HepG2 (cell line): ENCODE measurements around the gene USP24. TPM values are rescaled to one million over a fixed set of nuclear protein-coding genes. Genes with fewer than 3 reads are reported as not detected.

ENCODE experiments used
- ATAC-seq: fragments of 200-7000 bp; cut with Tn5 transposase; 3 replicates; pipeline ENCODE4 v1.9.1; 2020; ENCODE audit warnings: mild to moderate bottlenecking, moderate library complexity
- BruUV-seq: library from RNA; stranded (reverse); fragments of 400-500 nt; replicated peaks from 2 replicates; lab custom pipeline; 2021; lab: Mats Ljungman, UMichigan
- CTCF ChIA-PET: fragments of 300-600 bp; formaldehyde crosslinking; extraction: SDS; loops from one replicate; lab custom pipeline; 2021; ENCODE audit warnings: low total read pairs, inconsistent platforms, low intra/inter-chr PET ratio; lab: Yijun Ruan, JAX
- POLR2A ChIA-PET: fragments of 350-600 bp; sonication (Branson Sonifier 250); formaldehyde crosslinking; loops from one replicate; lab custom pipeline; 2020; ENCODE audit warnings: antibody characterized with exemption, inconsistent platforms; lab: Yijun Ruan, JAX
- DNase-seq: peaks from one replicate; pipeline ENCODE4 v3.0.0-alpha.2; 2015; ENCODE audit warnings: low spot score
- FAIRE-seq: peaks from 3 replicates; lab custom pipeline; 2011; peaks lifted over from hg19 to GRCh38; lab: Jason Lieb, UNC
- H2AFZ ChIP-seq: one replicate; pipeline ENCODE4 v1.6.1; 2011; ENCODE audit warnings: low read length, inconsistent platforms
- H3K27ac ChIP-seq: fragments of 300-600 bp; 3 replicates; pipeline ENCODE4 v1.8.0; 2011; ENCODE audit warnings: mixed run types, mild to moderate bottlenecking, mixed read lengths, low read length, inconsistent platforms; ENCODE audit not compliant: insufficient read depth; ENCODE audit errors: extremely low read length
- H3K27me3 ChIP-seq, 2 experiments: fragments of 200-600 bp in 1 of 2; 2 replicates in 1 of 2; 3 replicates in 1 of 2; pipeline versions ENCODE4 v1.6.0 to v1.8.0; 2011; ENCODE audit warnings: low read length in 2 of 2, mild to moderate bottlenecking in 2 of 2, moderate library complexity in 2 of 2, inconsistent platforms in 1 of 2; ENCODE audit not compliant: insufficient read depth in 2 of 2, control insufficient read depth in 1 of 2
- H3K36me3 ChIP-seq, 2 experiments: fragments of 200-600 bp in 1 of 2; replicated peaks in 1 of 2; 2 replicates in 1 of 2; 3 replicates in 1 of 2; pipeline versions ENCODE4 v1.5.1 to v1.8.0; 2011; ENCODE audit warnings: low read length in 2 of 2, inconsistent platforms in 1 of 2; ENCODE audit not compliant: insufficient read depth in 2 of 2, control insufficient read depth in 1 of 2
- H3K4me1 ChIP-seq: 2 replicates; pipeline ENCODE4 v1.5.1; 2012; ENCODE audit warnings: low read length, inconsistent platforms; ENCODE audit not compliant: insufficient read depth
- H3K4me2 ChIP-seq: 2 replicates; pipeline ENCODE4 v1.6.0; 2011; ENCODE audit warnings: low read depth, low read length, inconsistent platforms
- H3K4me3 ChIP-seq, 3 experiments: fragments of 200-600 bp in 1 of 3; sonication (generic), shearing (Covaris generic) in 1 of 3; replicated peaks in 1 of 3; 2 replicates each; pipeline ENCODE4 v1.5.1; 2011 to 2016; ENCODE audit warnings: low read length in 3 of 3, inconsistent platforms in 2 of 3, low read depth in 2 of 3, mild to moderate bottlenecking in 2 of 3, control low read depth in 1 of 3, mixed read lengths in 1 of 3; ENCODE audit not compliant: insufficient read depth in 1 of 3
- H3K79me2 ChIP-seq: one replicate; pipeline ENCODE4 v1.6.1; 2011; ENCODE audit warnings: low read length, inconsistent platforms; ENCODE audit not compliant: insufficient read depth
- H3K9ac ChIP-seq: 2 replicates; pipeline ENCODE4 v1.6.0; 2011; ENCODE audit warnings: mild to moderate bottlenecking, low read depth, low read length, inconsistent platforms; ENCODE audit not compliant: insufficient read depth
- H3K9me3 ChIP-seq: 2 replicates; pipeline ENCODE4 v1.5.1; 2012; ENCODE audit warnings: mild to moderate bottlenecking, low read length
- H4K20me1 ChIP-seq: 2 replicates; pipeline ENCODE4 v1.6.0; 2011; ENCODE audit warnings: inconsistent platforms, mild to moderate bottlenecking, low read length, moderate library complexity; ENCODE audit not compliant: insufficient read depth
- BRCA1 ChIP-seq: sonication (generic); formaldehyde crosslinking; IDR thresholded peaks from 2 replicates; pipeline ENCODE4 v1.4.0; 2020; ENCODE audit warnings: missing genetic modification reagents
- GMEB2 ChIP-seq: IDR thresholded peaks from 2 replicates; pipeline ENCODE4 v1.6.1; 2016; ENCODE audit warnings: missing biosample characterization, missing genetic modification reagents, low read depth
- POGK ChIP-seq: sonication (generic); formaldehyde crosslinking; conservative IDR thresholded peaks from 2 replicates; pipeline ENCODE4 v1.8.0; 2022; ENCODE audit warnings: mild to moderate bottlenecking, moderate library complexity, missing genetic modification reagents
- PPARG ChIP-seq: conservative IDR thresholded peaks from 2 replicates; pipeline ENCODE4 v1.6.1; 2016; ENCODE audit warnings: missing biosample characterization, missing genetic modification reagents
- TBL1XR1 ChIP-seq: fragments of 150-350 bp; IDR thresholded peaks from 2 replicates; pipeline ENCODE4 v1.6.1; 2014; ENCODE audit warnings: borderline replicate concordance, low read length; ENCODE audit not compliant: partially characterized antibody
- ZFP36L1 ChIP-seq: sonication (generic); formaldehyde crosslinking; IDR thresholded peaks from 2 replicates; pipeline ENCODE4 v1.8.0; 2022; ENCODE audit warnings: mild to moderate bottlenecking, missing genetic modification reagents, moderate library complexity
- ZFP62 ChIP-seq: sonication (generic); formaldehyde crosslinking; IDR thresholded peaks from 2 replicates; pipeline ENCODE4 v1.4.0; 2020; ENCODE audit warnings: missing genetic modification reagents
- ZMAT5 ChIP-seq: sonication (generic); formaldehyde crosslinking; IDR thresholded peaks from 2 replicates; pipeline ENCODE4 v1.5.0; 2020; ENCODE audit warnings: mild to moderate bottlenecking, low read depth, missing genetic modification reagents, borderline replicate concordance
- WGBS: methylation state at CpG from one replicate; pipeline ENCODE4 v1.1.6; 2017; ENCODE audit warnings: low lambda C conversion rate; 5-methylcytosine and 5-hydroxymethylcytosine counted together
- in situ Hi-C: cut with HindIII; loops from 2 replicates; pipeline ENCODE4 v1.10.0; 2017; ENCODE audit warnings: low pct_unique_long_range_greater_than_20kb; ENCODE audit not compliant: extremely low pct_ligation_motif_present
- intact Hi-C: fragments of 100-400 bp; cut with micrococcal nuclease; formaldehyde crosslinking; loops from one replicate; pipeline ENCODE4 v1.10.0; 2022; ENCODE audit not compliant: unreplicated experiment
- polyA plus RNA-seq, 8 experiments: library from polyadenylated mRNA; depleted of rRNA in 3 of 8; stranded (reverse) in 7 of 8; unstranded in 1 of 8; fragments of >200 nt; fragmentation: Illumina TruSeq in 4 of 8; extraction: Trizol in 4 of 8; gene quantifications; 2 replicates each; pipeline versions ENCODE4 v1.2.1 to v1.2.3, GENCODE V29; 2011 to 2016; ENCODE audit warnings: low read depth in 4 of 8, missing spikeins in 1 of 8, mixed read lengths in 1 of 8; ENCODE audit not compliant: insufficient read depth in 1 of 8
- total RNA-seq, 5 experiments: library from RNA; depleted of rRNA; stranded (reverse); fragments of >200 nt; fragmentation: Illumina TruSeq; extraction: Trizol; gene quantifications; 2 replicates each; pipeline ENCODE4 v1.2.3, GENCODE V29; 2016; ENCODE audit warnings: low read depth in 1 of 5

The USP24 gene
- total and polyA plus RNA-seq, 2 of the 13 experiments (the other 11 are each of a cell fraction or from before 2014, with no cell fraction given) = 18.8 to 47.6 TPM

GRCh38 chr1:55092475-55092874, 122.7 kb downstream of the USP24 start (continued):
- TF ChIP-seq GMEB2 (CRISPR knock-in tag) = no peak

- no TSS peak for BruUV-seq
- no peak for FAIRE-seq
- TF ChIP-seq TBL1XR1 = no peak
- TF ChIP-seq ZFP62 = no peak
- TF ChIP-seq ZMAT5 = no peak
- TF ChIP-seq BRCA1 = no peak
- no peak for TF ChIP-seq ZFP36L1 (CRISPR knock-in tag)
- TF ChIP-seq POGK (CRISPR knock-in tag) = no peak
- TF ChIP-seq PPARG (CRISPR knock-in tag) = no peak
Measured at GRCh38 chr1:55089683-55090082, 125.5 kb downstream of the USP24 start.

More at GRCh38 chr1:55089683-55090082, 125.5 kb downstream of the USP24 start:
- in situ Hi-C loops = no loop called here
- 95% methylated on average over 2 of the region's 2 CpGs for WGBS
- ATAC-seq = no peak
- Histone ChIP-seq H4K20me1 (no peaks in the 10 kb centered on the region), H3K9me3 (no peaks in the 10 kb centered on the region), H3K4me2 (no peak overlapping the region), H3K9ac (no peak overlapping the region), H3K4me3 (no peak overlapping the region), H2AFZ (no peak overlapping the region), H3K79me2 (no peaks in the 10 kb centered on the region), H3K36me3 (peaks cover 23 to 86% of the 10 kb centered on the region in 2 experiments), H3K27ac (no peak overlapping the region), H3K4me1 (no peaks in the 10 kb centered on the region), H3K27me3 (no peaks in the 10 kb centered on the region)
- no peak for DNase-seq
- ChIA-PET POLR2A (no interaction called here), CTCF (no interaction called here)
- intact Hi-C loops = loop anchor here (10.0 kb wide), 1 partner anchor 45 kb away; no protein-coding TSS in a partner anchor
